ENCODE measurements around the gene RARG.
A peak's percentile ranks its signal among the peaks of the same experiment; 100 is the strongest.

The RARG gene

GRCh38 chr12:53231921-53232645 lies at the start of gene RARG:
TSS of gene RARG (minus strand) at chr12:53232209. CDS start at chr12:53227545, 4,664 bp downstream.
- no peak for DNase-seq (ENCODE audit: low read depth)
- peak within 1 kb of the TSS; percentile 59 for H3K4me3 ChIP-seq (ENCODE audit: low read depth, low read length)
- no peak for TF ChIP-seq CTCF (conservative IDR thresholded peaks at IDR 0.05; ENCODE audit: low read depth, low read length)

- no peak for TF ChIP-seq CTCF (conservative IDR thresholded peaks at IDR 0.05; ENCODE audit: low read depth, low read length)
- DNase-seq (ENCODE audit: low read depth) = no peak
- H3K4me3 ChIP-seq (ENCODE audit: low read depth, low read length) = no peak overlapping the region
Measured at GRCh38 chr12:53279888-53280498, 48.0 kb upstream of the RARG start.

- H3K4me3 ChIP-seq (ENCODE audit: low read depth, low read length) = no peak overlapping the region
- no peak for DNase-seq (ENCODE audit: low read depth)
- TF ChIP-seq CTCF (conservative IDR thresholded peaks at IDR 0.05; ENCODE audit: low read depth, low read length) = no peak
Measured at GRCh38 chr12:53279283-53279869, 47.4 kb upstream of the RARG start.

- no peak for TF ChIP-seq CTCF (conservative IDR thresholded peaks at IDR 0.05; ENCODE audit: low read depth, low read length)
Measured at GRCh38 chr12:53277981-53278380, 46.0 kb upstream of the RARG start.

GRCh38 chr12:53276511-53276910 lies 44.5 kb upstream of the RARG start:
- DNase-seq (ENCODE audit: low read depth) = no peak
- TF ChIP-seq CTCF (conservative IDR thresholded peaks at IDR 0.05; ENCODE audit: low read depth, low read length) = no peak
- no peak overlapping the region for H3K4me3 ChIP-seq (ENCODE audit: low read depth, low read length)

More at GRCh38 chr12:53277981-53278380, 46.0 kb upstream of the RARG start:
- DNase-seq (ENCODE audit: low read depth) = no peak
- no peak overlapping the region for H3K4me3 ChIP-seq (ENCODE audit: low read depth, low read length)

- DNase-seq (ENCODE audit: low read depth) = no peak
- TF ChIP-seq CTCF (conservative IDR thresholded peaks at IDR 0.05; ENCODE audit: low read depth, low read length) = no peak
- no peak overlapping the region for H3K4me3 ChIP-seq (ENCODE audit: low read depth, low read length)
Measured at GRCh38 chr12:53274445-53274844, 42.4 kb upstream of the RARG start.
